ENCODE measurements around the gene DAD1. TPM values are rescaled to one million over a fixed set of nuclear protein-coding genes. Genes with fewer than 3 reads are reported as not detected.
"Not testable (repeated sequence)": the region's sequence is repeated elsewhere in the genome, so short reads cannot be mapped to it uniquely, and the experiment has no call there.

The DAD1 gene
- 100 to 1,000 TPM; 235 to 430 (median 335) TPM for total RNA-seq

GRCh38 chr14:22589096-22589839 lies at the start of gene DAD1:
DAD1 (minus strand) TSS chr14:22589224; CDS start chr14:22589157, 67 bp downstream.
- peak; percentile 99 for DNase-seq
- TF ChIP-seq POLR2A (IDR thresholded peaks at IDR 0.05) (peak; percentile 69 to 94), CTCF (IDR thresholded peaks at IDR 0.05) (peak in 1 of 6 experiments; percentile 40)
- no peaks in the 10 kb centered on the region for H3K36me3 ChIP-seq
- H3K4me1 ChIP-seq = peaks cover 41 to 45% of the 10 kb centered on the region in 2 donors
- no peaks in the 10 kb centered on the region for H3K9me3 ChIP-seq
- H3K4me3 ChIP-seq (replicated peaks in 1 of 3) = peak within 1 kb of the TSS; percentile 9 to 96 (median 52)
- H3K27me3 ChIP-seq = no peaks in the 10 kb centered on the region
- 0 to 1% methylated on average over 3 to 27 of the region's 44 CpGs for WGBS, 2 donors
- intact Hi-C loops (cut with DNase I) = no loop called here
- peak within 1 kb of the TSS; percentile 89 to 96 (median 93) for H3K27ac ChIP-seq

GRCh38 chr14:22635980-22636379 lies 47.0 kb upstream of the DAD1 start:
- H3K27ac ChIP-seq; H3K4me1 ChIP-seq; intact Hi-C loops (cut with DNase I); H3K9me3 ChIP-seq; H3K36me3 ChIP-seq; DNase-seq; H3K27me3 ChIP-seq; H3K4me3 ChIP-seq (replicated peaks in 1 of 3): not testable (repeated sequence)
- 75 to 88% methylated on average over 1 of the region's 1 CpG for WGBS, 2 donors

- no peak for TF ChIP-seq CTCF (IDR thresholded peaks at IDR 0.05)
- no peak for TF ChIP-seq POLR2A (IDR thresholded peaks at IDR 0.05)
- intact Hi-C loops (cut with DNase I) = no loop called here
Measured at GRCh38 chr14:22634233-22634900, 45.3 kb upstream of the DAD1 start.

GRCh38 chr14:22630486-22630885 lies 41.5 kb upstream of the DAD1 start:
- Histone ChIP-seq H3K4me3 (replicated peaks in 1 of 3) (no peak overlapping the region), H3K9me3 (no peaks in the 10 kb centered on the region), H3K36me3 (no peaks in the 10 kb centered on the region), H3K4me1 (peaks cover 5 to 7% of the 10 kb centered on the region in 2 donors), H3K27ac (no peak overlapping the region), H3K27me3 (no peaks in the 10 kb centered on the region)
- WGBS, 2 donors = 80 to 86% methylated on average over 2 of the region's 2 CpGs
- TF ChIP-seq CTCF (IDR thresholded peaks at IDR 0.05) (no peak), POLR2A (IDR thresholded peaks at IDR 0.05) (no peak)
- no peak for DNase-seq
- intact Hi-C loops (cut with DNase I) = no loop called here

More at GRCh38 chr14:22634233-22634900, 45.3 kb upstream of the DAD1 start:
- Histone ChIP-seq H3K27me3 (no peaks in the 10 kb centered on the region), H3K9me3 (no peaks in the 10 kb centered on the region), H3K4me1 (no peaks in the 10 kb centered on the region), H3K4me3 (replicated peaks in 1 of 3) (no peak overlapping the region), H3K36me3 (no peaks in the 10 kb centered on the region), H3K27ac (no peak overlapping the region)
- DNase-seq = no peak
- whole genome bisulfite sequencing, 2 donors = 78 to 83% methylated on average over 8 of the region's 8 CpGs

GRCh38 chr14:22630066-22630465 lies 41.0 kb upstream of the DAD1 start:
- no peaks in the 10 kb centered on the region for H3K27me3 ChIP-seq
- no peak overlapping the region for H3K27ac ChIP-seq
- TF ChIP-seq CTCF (IDR thresholded peaks at IDR 0.05) (no peak), POLR2A (IDR thresholded peaks at IDR 0.05) (no peak)
- no peak overlapping the region for H3K4me3 ChIP-seq (replicated peaks in 1 of 3)
- no peaks in the 10 kb centered on the region for H3K36me3 ChIP-seq
- intact Hi-C loops (cut with DNase I) = no loop called here
- WGBS, 2 donors = 99 to 100% methylated on average over 3 of the region's 3 CpGs
- no peaks in the 10 kb centered on the region for H3K9me3 ChIP-seq
- DNase-seq = no peak
- H3K4me1 ChIP-seq = peaks cover 5 to 7% of the 10 kb centered on the region in 2 donors
